ENCODE measurements around the gene BMAL1.

Gene BMAL1

GRCh38 chr11:13294771-13295579, 17.4 kb downstream of the BMAL1 start:
- H3K4me3 ChIP-seq (ENCODE audit: low read length) = no peak overlapping the region
- H3K9me3 ChIP-seq (replicated peaks; ENCODE audit: low read length) = no peaks in the 10 kb centered on the region
- H3K4me1 ChIP-seq (ENCODE audit: control insufficient read depth, insufficient read depth, low read length) = peaks cover 4% of the 10 kb centered on the region
- H3K9ac ChIP-seq (ENCODE audit: low read depth, low read length) = no peak overlapping the region
- H3K27me3 ChIP-seq (ENCODE audit: control insufficient read depth, insufficient read depth, low read length) = no peaks in the 10 kb centered on the region
- H3K36me3 ChIP-seq (ENCODE audit: insufficient read depth, low read length) = no peaks in the 10 kb centered on the region
- no peak overlapping the region for H3K4me2 ChIP-seq (ENCODE audit: low read length)

GRCh38 chr11:13297308-13297916, 19.8 kb downstream of the BMAL1 start:
- Histone ChIP-seq H3K4me1 (ENCODE audit: control insufficient read depth, insufficient read depth, low read length) (peaks cover 4% of the 10 kb centered on the region), H3K27me3 (ENCODE audit: control insufficient read depth, insufficient read depth, low read length) (no peaks in the 10 kb centered on the region), H3K9ac (ENCODE audit: low read depth, low read length) (no peak overlapping the region), H3K4me2 (ENCODE audit: low read length) (no peak overlapping the region), H3K4me3 (ENCODE audit: low read length) (no peak overlapping the region), H3K9me3 (replicated peaks; ENCODE audit: low read length) (no peaks in the 10 kb centered on the region), H3K36me3 (ENCODE audit: insufficient read depth, low read length) (no peaks in the 10 kb centered on the region)

- H3K36me3 ChIP-seq (ENCODE audit: insufficient read depth, low read length) = no peaks in the 10 kb centered on the region
- no peaks in the 10 kb centered on the region for H3K9me3 ChIP-seq (replicated peaks; ENCODE audit: low read length)
- H3K4me1 ChIP-seq (ENCODE audit: control insufficient read depth, insufficient read depth, low read length) = peaks cover 4% of the 10 kb centered on the region
- H3K4me2 ChIP-seq (ENCODE audit: low read length) = no peak overlapping the region
- H3K9ac ChIP-seq (ENCODE audit: low read depth, low read length) = no peak overlapping the region
- H3K27me3 ChIP-seq (ENCODE audit: control insufficient read depth, insufficient read depth, low read length) = no peaks in the 10 kb centered on the region
- H3K4me3 ChIP-seq (ENCODE audit: low read length) = no peak overlapping the region
Observed at GRCh38 chr11:13297917-13298356, 20.3 kb downstream of the BMAL1 start.

- no peaks in the 10 kb centered on the region for H3K36me3 ChIP-seq (ENCODE audit: insufficient read depth, low read length)
- H3K9ac ChIP-seq (ENCODE audit: low read depth, low read length) = no peak overlapping the region
- peaks cover 4% of the 10 kb centered on the region for H3K4me1 ChIP-seq (ENCODE audit: control insufficient read depth, insufficient read depth, low read length)
- H3K9me3 ChIP-seq (replicated peaks; ENCODE audit: low read length) = no peaks in the 10 kb centered on the region
- no peaks in the 10 kb centered on the region for H3K27me3 ChIP-seq (ENCODE audit: control insufficient read depth, insufficient read depth, low read length)
- no peak overlapping the region for H3K4me3 ChIP-seq (ENCODE audit: low read length)
- H3K4me2 ChIP-seq (ENCODE audit: low read length) = no peak overlapping the region
Observed at GRCh38 chr11:13298765-13299164, 21.2 kb downstream of the BMAL1 start.

GRCh38 chr11:13301522-13301921, 23.9 kb downstream of the BMAL1 start:
- H3K4me3 ChIP-seq (ENCODE audit: low read length) = no peak overlapping the region
- H3K9me3 ChIP-seq (replicated peaks; ENCODE audit: low read length) = no peaks in the 10 kb centered on the region
- no peaks in the 10 kb centered on the region for H3K36me3 ChIP-seq (ENCODE audit: insufficient read depth, low read length)
- H3K9ac ChIP-seq (ENCODE audit: low read depth, low read length) = no peak overlapping the region
- peaks cover 4% of the 10 kb centered on the region for H3K4me1 ChIP-seq (ENCODE audit: control insufficient read depth, insufficient read depth, low read length)
- no peak overlapping the region for H3K4me2 ChIP-seq (ENCODE audit: low read length)
- no peaks in the 10 kb centered on the region for H3K27me3 ChIP-seq (ENCODE audit: control insufficient read depth, insufficient read depth, low read length)

DNA sequence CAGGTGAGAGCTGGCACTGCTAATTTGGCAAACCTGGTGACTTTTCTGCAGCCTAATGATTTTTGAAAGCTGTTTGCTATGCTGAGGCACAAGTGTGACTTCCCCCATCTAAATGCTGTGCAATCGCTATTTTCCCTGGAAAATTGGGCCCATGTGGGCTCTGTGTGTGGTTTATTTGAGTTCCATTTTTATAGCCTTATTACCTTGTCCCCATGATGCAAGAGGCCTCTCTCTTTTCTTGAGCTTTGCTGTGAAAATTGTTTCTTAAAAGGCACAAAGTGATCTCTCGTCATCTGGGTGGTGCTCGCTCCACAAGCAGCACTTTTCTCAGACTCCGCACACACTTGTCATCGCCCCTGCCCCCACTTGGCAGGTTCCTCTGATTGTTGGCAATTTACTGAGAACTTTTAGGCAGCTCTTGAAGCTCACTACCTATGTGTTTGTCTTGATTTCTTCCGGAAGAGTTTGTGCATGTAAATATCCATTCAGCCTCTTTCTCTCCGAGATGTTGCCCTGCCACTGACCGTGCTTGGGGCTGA, 24.9 kb downstream of the BMAL1 start:
- no peaks in the 10 kb centered on the region for H3K27me3 ChIP-seq (ENCODE audit: control insufficient read depth, insufficient read depth, low read length)
- peaks cover 4% of the 10 kb centered on the region for H3K4me1 ChIP-seq (ENCODE audit: control insufficient read depth, insufficient read depth, low read length)

DNA sequence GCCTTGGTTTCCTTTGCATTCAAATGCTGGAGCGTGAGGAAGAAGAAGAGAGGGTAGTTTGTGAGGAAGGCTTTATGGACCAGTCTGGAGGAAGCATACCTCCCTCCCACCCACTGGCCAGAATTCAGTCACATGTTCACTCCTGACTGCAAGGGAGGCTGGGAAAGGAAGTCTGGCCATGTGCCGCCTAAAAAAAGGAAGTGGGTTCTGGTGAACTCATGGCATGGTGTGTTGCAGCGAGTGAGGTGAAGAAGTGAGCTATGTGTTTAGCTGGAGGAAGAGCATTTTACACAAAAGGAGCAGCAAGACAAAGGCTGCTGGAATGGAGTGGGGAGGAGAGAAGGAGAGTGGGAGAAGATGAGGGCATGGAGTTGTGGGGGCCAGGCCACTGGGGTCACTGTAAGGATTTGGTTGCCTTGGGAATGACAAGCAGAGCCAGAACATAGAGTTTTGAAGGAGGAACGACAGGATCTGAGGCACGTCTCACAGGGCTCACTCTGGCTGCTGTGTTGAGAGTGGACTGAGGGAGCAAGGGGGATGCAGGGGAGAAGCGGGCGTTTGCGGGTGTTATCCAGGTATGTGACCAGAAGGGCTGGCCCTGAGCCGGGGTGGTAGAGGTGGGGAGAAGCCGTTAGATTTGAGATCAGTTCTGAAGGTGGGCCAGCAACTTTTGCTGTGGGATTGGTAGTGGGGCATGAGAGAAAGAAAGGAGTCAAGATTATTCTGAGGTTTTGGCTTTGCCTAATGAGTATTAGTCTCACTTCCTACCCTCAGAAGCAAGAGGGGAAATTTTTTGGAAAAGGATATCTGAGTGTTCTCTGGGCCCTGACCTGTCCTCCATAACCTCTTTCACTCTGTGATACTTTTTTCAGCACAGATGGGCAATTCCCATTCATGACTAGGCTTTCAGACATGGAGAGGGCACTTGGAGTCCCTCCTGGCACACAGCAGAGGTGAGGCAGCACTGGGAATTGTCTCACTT, 26.4 kb downstream of the BMAL1 start:
- H3K4me2 ChIP-seq (ENCODE audit: low read length) = no peak overlapping the region
- no peaks in the 10 kb centered on the region for H3K9me3 ChIP-seq (replicated peaks; ENCODE audit: low read length)
- no peaks in the 10 kb centered on the region for H3K36me3 ChIP-seq (ENCODE audit: insufficient read depth, low read length)
- no peak overlapping the region for H3K9ac ChIP-seq (ENCODE audit: low read depth, low read length)
- no peaks in the 10 kb centered on the region for H3K4me1 ChIP-seq (ENCODE audit: control insufficient read depth, insufficient read depth, low read length)
- H3K4me3 ChIP-seq (ENCODE audit: low read length) = no peak overlapping the region
- no peaks in the 10 kb centered on the region for H3K27me3 ChIP-seq (ENCODE audit: control insufficient read depth, insufficient read depth, low read length)

More for the DNA sequence above, 24.9 kb downstream of the BMAL1 start:
- Histone ChIP-seq H3K9ac (ENCODE audit: low read depth, low read length) (no peak overlapping the region), H3K4me3 (ENCODE audit: low read length) (no peak overlapping the region), H3K4me2 (ENCODE audit: low read length) (no peak overlapping the region), H3K36me3 (ENCODE audit: insufficient read depth, low read length) (no peaks in the 10 kb centered on the region), H3K9me3 (replicated peaks; ENCODE audit: low read length) (no peaks in the 10 kb centered on the region)

GRCh38 chr11:13304655-13305335, 27.2 kb downstream of the BMAL1 start:
- Histone ChIP-seq H3K27me3 (ENCODE audit: control insufficient read depth, insufficient read depth, low read length) (no peaks in the 10 kb centered on the region), H3K4me3 (ENCODE audit: low read length) (no peak overlapping the region), H3K9me3 (replicated peaks; ENCODE audit: low read length) (no peaks in the 10 kb centered on the region), H3K4me2 (ENCODE audit: low read length) (no peak overlapping the region), H3K9ac (ENCODE audit: low read depth, low read length) (no peak overlapping the region), H3K4me1 (ENCODE audit: control insufficient read depth, insufficient read depth, low read length) (no peaks in the 10 kb centered on the region), H3K36me3 (ENCODE audit: insufficient read depth, low read length) (no peaks in the 10 kb centered on the region)

DNA sequence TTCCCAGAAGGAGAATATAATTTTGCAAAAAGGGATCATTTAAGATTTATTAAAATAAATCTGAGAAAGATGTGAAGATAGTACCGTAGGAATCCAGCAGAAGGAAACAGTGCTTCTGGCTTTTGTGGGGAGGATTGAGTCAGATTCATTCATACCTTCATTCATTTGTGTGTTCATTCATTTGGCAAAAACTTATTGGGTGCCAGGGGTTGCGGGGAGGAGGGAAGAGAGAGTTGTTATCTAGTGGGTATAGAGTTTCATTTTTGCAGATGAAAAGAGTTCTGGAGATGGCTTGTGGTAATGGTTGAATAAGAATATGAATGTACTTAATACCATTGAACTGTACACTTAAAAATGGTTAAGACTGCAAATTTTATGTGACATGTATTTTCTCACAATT, 31.1 kb downstream of the BMAL1 start:
- peaks cover 7% of the 10 kb centered on the region for H3K36me3 ChIP-seq (ENCODE audit: insufficient read depth, low read length)
- H3K9ac ChIP-seq (ENCODE audit: low read depth, low read length) = no peak overlapping the region
- H3K27me3 ChIP-seq (ENCODE audit: control insufficient read depth, insufficient read depth, low read length) = no peaks in the 10 kb centered on the region
- H3K9me3 ChIP-seq (replicated peaks; ENCODE audit: low read length) = no peaks in the 10 kb centered on the region
- H3K4me2 ChIP-seq (ENCODE audit: low read length) = no peak overlapping the region
- no peaks in the 10 kb centered on the region for H3K4me1 ChIP-seq (ENCODE audit: control insufficient read depth, insufficient read depth, low read length)
- no peak overlapping the region for H3K4me3 ChIP-seq (ENCODE audit: low read length)

DNA sequence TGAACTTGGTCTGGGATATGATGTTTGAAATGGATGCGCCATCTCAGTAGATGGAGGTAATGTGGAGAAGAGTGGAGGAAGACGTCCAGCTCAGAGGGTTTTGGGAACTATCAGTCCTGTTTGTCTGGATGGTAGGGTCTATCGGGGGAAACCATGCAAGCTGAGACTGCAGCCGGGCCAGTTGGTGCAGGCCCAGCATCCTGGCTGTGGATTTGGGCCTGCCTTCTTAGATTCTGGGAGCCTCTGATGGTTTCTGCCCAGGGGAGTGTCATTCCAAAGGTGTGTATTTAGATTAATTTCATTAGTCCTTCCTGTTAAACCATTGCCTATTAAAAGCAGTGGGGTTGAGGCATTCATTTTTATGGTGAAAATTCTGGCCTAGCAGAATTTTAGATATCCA, 31.6 kb downstream of the BMAL1 start:
- Histone ChIP-seq H3K4me3 (ENCODE audit: low read length) (no peak overlapping the region), H3K9me3 (replicated peaks; ENCODE audit: low read length) (no peaks in the 10 kb centered on the region), H3K27me3 (ENCODE audit: control insufficient read depth, insufficient read depth, low read length) (no peaks in the 10 kb centered on the region), H3K36me3 (ENCODE audit: insufficient read depth, low read length) (peaks cover 7% of the 10 kb centered on the region), H3K9ac (ENCODE audit: low read depth, low read length) (no peak overlapping the region), H3K4me1 (ENCODE audit: control insufficient read depth, insufficient read depth, low read length) (no peaks in the 10 kb centered on the region), H3K4me2 (ENCODE audit: low read length) (no peak overlapping the region)
